GM12892 (cell line): Measurements from ENCODE around the gene PRRX1.

Source experiments
- POLR2A ChIP-seq: IDR thresholded peaks from 2 replicates; pipeline ENCODE4 v1.6.1; 2011; ENCODE audit warnings: low read depth, low read length, control low read depth
- POLR2AphosphoS5 ChIP-seq: IDR thresholded peaks from 2 replicates; pipeline ENCODE4 v1.6.1; 2011; ENCODE audit warnings: low read depth, low read length, control low read depth
- TAF1 ChIP-seq: IDR thresholded peaks from 2 replicates; pipeline ENCODE4 v1.6.1; 2011; ENCODE audit warnings: low read depth, mild to moderate bottlenecking, control low read depth, low read length, borderline replicate concordance

DNA sequence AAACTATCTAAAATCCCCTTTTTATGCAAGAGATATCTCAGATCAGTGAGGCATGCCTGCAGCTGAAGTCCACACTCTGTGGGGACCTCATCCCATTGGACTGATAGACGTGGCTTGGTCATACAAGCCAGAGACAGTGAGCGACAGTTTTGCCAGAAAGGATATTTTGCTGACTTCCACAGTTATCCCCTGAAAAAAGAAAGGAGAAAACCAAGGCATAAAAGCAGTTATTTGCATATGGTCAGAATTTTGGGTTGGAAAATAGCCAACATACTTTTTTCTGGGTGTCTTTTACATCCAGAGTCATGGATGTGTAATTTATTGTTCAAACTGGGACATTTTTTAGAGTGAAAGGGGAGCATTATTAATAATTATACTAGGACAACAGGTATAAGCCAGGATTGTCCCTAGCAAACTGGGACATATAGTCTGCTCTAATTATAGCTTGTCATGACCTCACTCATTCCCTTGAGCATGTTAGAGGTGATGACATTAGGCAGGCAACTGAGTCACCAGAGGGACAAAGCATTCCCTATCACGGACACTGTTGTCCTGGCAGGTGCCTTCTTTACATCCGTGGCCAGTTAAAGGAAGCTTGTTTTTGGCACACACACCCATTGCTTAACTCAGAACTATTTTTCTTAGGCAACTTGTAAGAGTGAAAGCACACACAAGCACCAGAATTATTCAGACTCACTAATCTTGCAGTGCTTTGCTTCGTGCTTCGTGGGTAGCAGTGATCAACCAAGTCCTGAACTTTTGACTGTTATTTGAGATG is 65.5 kb downstream of the PRRX1 start:
- TF ChIP-seq POLR2A (no peak), POLR2AphosphoS5 (no peak), TAF1 (no peak)
